HepG2 (cell line): ENCODE results near the gene CACNA1D. TPM values are rescaled to one million over a fixed set of nuclear protein-coding genes. Genes with fewer than 3 reads are reported as not detected.

ENCODE experiments used
- ARNT2 ChIP-seq: sonication (generic); formaldehyde crosslinking; IDR thresholded peaks from 2 replicates; pipeline ENCODE4 v1.8.0; 2022; ENCODE audit warnings: mild to moderate bottlenecking, low read depth, missing genetic modification reagents, moderate library complexity
- BCL3 ChIP-seq: sonication (generic); formaldehyde crosslinking; IDR thresholded peaks from 2 replicates; pipeline ENCODE4 v1.5.1; 2020; ENCODE audit warnings: mild to moderate bottlenecking, missing genetic modification reagents, moderate library complexity
- GLI4 ChIP-seq: sonication (generic); formaldehyde crosslinking; IDR thresholded peaks from 2 replicates; pipeline ENCODE4 v1.5.1; 2020; ENCODE audit warnings: missing genetic modification reagents, mild to moderate bottlenecking, moderate library complexity, borderline replicate concordance
- HMGXB3 ChIP-seq: sonication (generic); formaldehyde crosslinking; IDR thresholded peaks from 2 replicates; pipeline ENCODE4 v1.4.0; 2020; ENCODE audit warnings: missing genetic modification reagents, borderline replicate concordance
- HNF1B ChIP-seq: sonication (generic); formaldehyde crosslinking; IDR thresholded peaks from 2 replicates; pipeline ENCODE4 v1.5.1; 2020; ENCODE audit warnings: mild to moderate bottlenecking, moderate library complexity, missing genetic modification reagents
- SNAPC2 ChIP-seq: sonication (generic); formaldehyde crosslinking; IDR thresholded peaks from 2 replicates; pipeline ENCODE4 v1.8.1; 2022; ENCODE audit warnings: mild to moderate bottlenecking, missing genetic modification reagents
- SP1 ChIP-seq, 2 experiments: fragments of 450-650 bp in 1 of 2; sonication (generic) in 1 of 2; formaldehyde crosslinking in 1 of 2; IDR thresholded peaks; 2 replicates each; pipeline versions ENCODE4 v1.4.0 to v1.6.1; 2016 to 2020; ENCODE audit warnings: missing genetic modification reagents in 1 of 2
- SP2 ChIP-seq: sonication (generic); formaldehyde crosslinking; IDR thresholded peaks from 2 replicates; pipeline ENCODE4 v1.5.1; 2020; ENCODE audit warnings: mild to moderate bottlenecking, missing genetic modification reagents
- TARDBP ChIP-seq: sonication (generic); formaldehyde crosslinking; IDR thresholded peaks from 2 replicates; pipeline ENCODE4 v1.8.0; 2022; ENCODE audit warnings: mild to moderate bottlenecking, missing genetic modification reagents
- ZBTB26 ChIP-seq: IDR thresholded peaks from 2 replicates; pipeline ENCODE4 v1.6.1; 2016; ENCODE audit warnings: missing compliant biosample characterization, missing genetic modification reagents, borderline replicate concordance
- ZNF503 ChIP-seq: sonication (generic); formaldehyde crosslinking; IDR thresholded peaks from 2 replicates; pipeline ENCODE4 v1.4.0; 2020; ENCODE audit warnings: missing genetic modification reagents
- ZNF512B ChIP-seq: sonication (generic); formaldehyde crosslinking; IDR thresholded peaks from 2 replicates; pipeline ENCODE4 v1.5.1; 2020; ENCODE audit warnings: missing genetic modification reagents, mild to moderate bottlenecking, borderline replicate concordance
- ZNF550 ChIP-seq: sonication (generic); formaldehyde crosslinking; IDR thresholded peaks from 2 replicates; pipeline ENCODE4 v1.4.0; 2020; ENCODE audit warnings: mild to moderate bottlenecking, missing genetic modification reagents, borderline replicate concordance
- polyA plus RNA-seq, 8 experiments: library from polyadenylated mRNA; depleted of rRNA in 3 of 8; stranded (reverse) in 7 of 8; unstranded in 1 of 8; fragments of >200 nt; fragmentation: Illumina TruSeq in 4 of 8; extraction: Trizol in 4 of 8; gene quantifications; 2 replicates each; pipeline versions ENCODE4 v1.2.1 to v1.2.3, GENCODE V29; 2011 to 2016; ENCODE audit warnings: low read depth in 4 of 8, missing spikeins in 1 of 8, mixed read lengths in 1 of 8; ENCODE audit not compliant: insufficient read depth in 1 of 8
- total RNA-seq, 5 experiments: library from RNA; depleted of rRNA; stranded (reverse); fragments of >200 nt; fragmentation: Illumina TruSeq; extraction: Trizol; gene quantifications; 2 replicates each; pipeline ENCODE4 v1.2.3, GENCODE V29; 2016; ENCODE audit warnings: low read depth in 1 of 5

Gene CACNA1D
- total and polyA plus RNA-seq, 2 of the 13 experiments (the other 11 are each of a cell fraction or from before 2014, with no cell fraction given): 0.26 to 0.38 TPM

GRCh38 chr3:53846134-53846850, 351.9 kb downstream of the CACNA1D start, which contains the start of the genes CHDH and IL17RB (continued):
- TF ChIP-seq HMGXB3 (CRISPR knock-in tag) (no peak), BCL3 (CRISPR knock-in tag) (peak; percentile 88), GLI4 (CRISPR knock-in tag) (no peak), ZNF550 (CRISPR knock-in tag) (no peak), SP1 (IDR thresholded peaks at IDR 0.05) (no peak), SP1 (CRISPR knock-in tag; IDR thresholded peaks at IDR 0.05) (peak; percentile 81), HNF1B (CRISPR knock-in tag) (peak; percentile 57), ZBTB26 (no peak; the same call in 1 of the 2 replicates), SP2 (CRISPR knock-in tag) (0 out of 2 replicates have a peak, but pooled peaks have one; percentile 26), ARNT2 (peak; percentile 95), ZNF512B (CRISPR knock-in tag) (0 out of 2 replicates have a peak, but pooled peaks have one; percentile 46), ZNF503 (CRISPR knock-in tag) (no peak), TARDBP (CRISPR knock-in tag) (peak; percentile 74), SNAPC2 (CRISPR knock-in tag) (peak; percentile 87; the same call in 1 of the 2 replicates)
